Gastroesophageal sphincter (tissue), 4 donors: ENCODE results near the gene LGALS8. TPM values are rescaled to one million over a fixed set of nuclear protein-coding genes. Genes with fewer than 3 reads are reported as not detected.

Experiments
- ATAC-seq: fragments of 150-250 bp; one replicate; pipeline ENCODE4 v1.9.1; 2016; ENCODE audit warnings: mild to moderate bottlenecking, moderate library complexity
- H3K27ac ChIP-seq, 4 donors: fragments of 200-600 bp; sonication (generic) in 3 of 4; 1 replicate in 3 of 4; 2 replicates in 1 of 4; pipeline ENCODE4 v1.5.1; 2016 to 2019
- H3K27me3 ChIP-seq: fragments of 200-600 bp; sonication (generic); one replicate; pipeline ENCODE4 v1.5.1; 2019
- H3K36me3 ChIP-seq, 2 donors: fragments of 200-600 bp; sonication (generic); one replicate each; pipeline ENCODE4 v1.5.1; 2019; ENCODE audit warnings: control low read depth in 1 of 2
- H3K4me1 ChIP-seq, 3 donors: fragments of 200-600 bp; sonication (generic); 1 replicate in 2 of 3; 2 replicates in 1 of 3; pipeline ENCODE4 v1.5.1; 2016 to 2019; ENCODE audit warnings: control low read depth in 2 of 3
- H3K4me3 ChIP-seq, 2 donors: fragments of 200-600 bp; sonication (generic); one replicate each; pipeline ENCODE4 v1.5.1; 2019; ENCODE audit warnings: mild to moderate bottlenecking in 1 of 2, moderate library complexity in 1 of 2
- H3K9me3 ChIP-seq, 3 donors: fragments of 200-600 bp; sonication (generic); one replicate each; pipeline ENCODE4 v1.5.1; 2017 to 2019; ENCODE audit warnings: control low read depth in 2 of 3
- CTCF ChIP-seq, 4 experiments: fragments of 200-600 bp in 2 of 4; fragments of 450-650 bp in 2 of 4; sonication (generic) in 1 of 4; IDR thresholded peaks; one replicate each; pipeline ENCODE4 v1.5.1; 2017 to 2019; ENCODE audit warnings: antibody characterized with exemption in 4 of 4, mild to moderate bottlenecking in 2 of 4, moderate library complexity in 2 of 4
- EP300 ChIP-seq: sonication (generic); formaldehyde crosslinking; IDR thresholded peaks from one replicate; pipeline ENCODE4 v1.6.1; 2017; ENCODE audit warnings: antibody characterized with exemption, mild to moderate bottlenecking
- POLR2A ChIP-seq, 2 donors: fragments of 450-650 bp; IDR thresholded peaks; one replicate each; pipeline ENCODE4 v1.6.1; 2017; ENCODE audit warnings: antibody characterized with exemption in 2 of 2, mild to moderate bottlenecking in 2 of 2, moderate library complexity in 1 of 2
- POLR2AphosphoS5 ChIP-seq: sonication (generic); formaldehyde crosslinking; IDR thresholded peaks from one replicate; pipeline ENCODE4 v1.6.1; 2017; ENCODE audit warnings: antibody characterized with exemption
- WGBS, 2 donors: methylation state at CpG; one replicate each; pipeline ENCODE4 v1.1.5; 2018; ENCODE audit warnings: low coverage in 1 of 2; 5-methylcytosine and 5-hydroxymethylcytosine counted together
- total RNA-seq, 4 donors: library from RNA; depleted of rRNA; stranded (reverse); fragments of >200 nt; gene quantifications; one replicate each; pipeline ENCODE4 v1.1.0, GENCODE V29; 2016

Gene LGALS8
- total RNA-seq, 4 donors from 2014 or later: 50.5 to 81.8 (median 54.7) TPM

GRCh38 chr1:236522937-236523703 is 662 bp upstream of the LGALS8 start:
- TF ChIP-seq EP300 (no peak), CTCF (IDR thresholded peaks at IDR 0.05) (no peak), POLR2A (IDR thresholded peaks at IDR 0.05) (no peak), POLR2AphosphoS5 (no peak)
- WGBS, 2 donors: 10 to 21% methylated on average over 6 to 12 of the region's 26 CpGs
- Histone ChIP-seq H3K27me3 (no peaks in the 10 kb centered on the region), H3K4me3 (peak overlapping the region; percentile 82 to 94), H3K36me3 (peaks cover 0 to 23% of the 10 kb centered on the region in 2 donors), H3K9me3 (no peaks in the 10 kb centered on the region), H3K4me1 (peaks cover 2 to 16% (median 2%) of the 10 kb centered on the region in 3 donors), H3K27ac (peak overlapping the region; percentile 55 to 95 (median 86))
- ATAC-seq: peak; percentile 38

GRCh38 chr1:236524142-236524894 is 536 bp downstream of the LGALS8 start:
- peak; percentile 73 for ATAC-seq
- Histone ChIP-seq H3K27ac (peak overlapping the region; percentile 55 to 95 (median 86)), H3K4me1 (peaks cover 2 to 16% (median 2%) of the 10 kb centered on the region in 3 donors), H3K36me3 (peaks cover 0 to 28% of the 10 kb centered on the region in 2 donors), H3K27me3 (no peaks in the 10 kb centered on the region), H3K9me3 (no peaks in the 10 kb centered on the region), H3K4me3 (peak overlapping the region; percentile 82 to 94)
- 0% methylated on average over 7 to 11 of the region's 32 CpGs for WGBS, 2 donors
- TF ChIP-seq EP300 (no peak), POLR2AphosphoS5 (peak; percentile 68), CTCF (IDR thresholded peaks at IDR 0.05) (no peak)

- no peak for TF ChIP-seq CTCF (IDR thresholded peaks at IDR 0.05)
- no peak for TF ChIP-seq POLR2AphosphoS5
- TF ChIP-seq EP300: no peak
- H3K9me3 ChIP-seq: no peaks in the 10 kb centered on the region
- WGBS, 2 donors: 7 to 19% methylated on average over 3 of the region's 3 CpGs
- H3K27ac ChIP-seq: peak overlapping the region in 2 of 4 donors; percentile 85 to 88
- peaks cover 0 to 28% of the 10 kb centered on the region in 2 donors for H3K36me3 ChIP-seq
- ATAC-seq: no peak
- H3K4me3 ChIP-seq: peak overlapping the region; percentile 82 to 94
- H3K27me3 ChIP-seq: no peaks in the 10 kb centered on the region
- H3K4me1 ChIP-seq: peaks cover 2 to 16% (median 2%) of the 10 kb centered on the region in 3 donors
Measured at GRCh38 chr1:236524895-236525184, 1.1 kb downstream of the LGALS8 start.

- 79 to 88% methylated on average over 3 of the region's 3 CpGs for WGBS, 2 donors
- Histone ChIP-seq H3K27me3 (no peaks in the 10 kb centered on the region), H3K27ac (no peak overlapping the region), H3K4me3 (no peak overlapping the region), H3K36me3 (peaks cover 0 to 32% of the 10 kb centered on the region in 2 donors), H3K9me3 (no peaks in the 10 kb centered on the region), H3K4me1 (peaks cover 2 to 16% (median 2%) of the 10 kb centered on the region in 3 donors)
- TF ChIP-seq POLR2AphosphoS5: no peak
- TF ChIP-seq POLR2A (IDR thresholded peaks at IDR 0.05): no peak
- TF ChIP-seq EP300: no peak
- TF ChIP-seq CTCF (IDR thresholded peaks at IDR 0.05): no peak
- no peak for ATAC-seq
Measured at GRCh38 chr1:236526079-236526478, 2.3 kb downstream of the LGALS8 start.
